HCT116 (cell line): Measurements from ENCODE around the gene MAP3K12. TPM values are rescaled to one million over a fixed set of nuclear protein-coding genes. Genes with fewer than 3 reads are reported as not detected.

ENCODE experiments used
- ATAC-seq: fragments of 200-7000 bp; cut with Tn5 transposase; 2 replicates; pipeline ENCODE4 v1.9.1; 2020; ENCODE audit warnings: mild to moderate bottlenecking, moderate library complexity
- BruUV-seq: library from RNA; stranded (reverse); fragments of 400-500 nt; replicated peaks from 2 replicates; lab custom pipeline; 2021; lab: Mats Ljungman, UMichigan
- CTCF ChIA-PET: fragments of 300-600 bp; sonication (Branson Sonifier 250); formaldehyde crosslinking; loops from one replicate; lab custom pipeline; 2021; ENCODE audit warnings: antibody characterized with exemption; lab: Charles Lee
- POLR2A ChIA-PET: fragments of 300-600, 350-600 bp; sonication (Branson Sonifier 250); formaldehyde crosslinking; loops from one replicate; lab custom pipeline; 2021; ENCODE audit warnings: antibody characterized with exemption; lab: Charles Lee
- RAD21 ChIA-PET, 2 experiments: fragments of 300-600 bp; sonication (Branson Sonifier 250); formaldehyde crosslinking; loops; one replicate each; lab custom pipeline; 2023; ENCODE audit warnings: low total read pairs in 2 of 2; ENCODE audit not compliant: uncharacterized antibody in 2 of 2, unreplicated experiment in 2 of 2, low non-redundant PET in 1 of 2; lab: Charles Lee
- DNase-seq: peaks from one replicate; pipeline ENCODE4 v3.0.0-alpha.2; 2010; ENCODE audit warnings: low read depth, low spot score
- H2AFZ ChIP-seq: fragments of 200-600 bp; shearing (Covaris generic), sonication (generic); 2 replicates; pipeline ENCODE4 v1.6.1; 2017; ENCODE audit warnings: low read depth, mixed run types, mixed read lengths, antibody characterized with exemption, low read length; ENCODE audit not compliant: poor library complexity, severe bottlenecking
- H3K27ac ChIP-seq: 2 replicates; pipeline ENCODE4 v1.5.1; 2012; ENCODE audit warnings: low read depth, low read length
- H3K27me3 ChIP-seq: fragments of 200-600 bp; sonication (generic); 2 replicates; pipeline ENCODE4 v1.6.1; 2016; ENCODE audit warnings: mixed run types, low read length, mixed read lengths; ENCODE audit not compliant: insufficient read depth
- H3K36me3 ChIP-seq, 2 experiments: fragments of 200-500 bp in 1 of 2; fragments of 200-600 bp in 1 of 2; sonication (Bioruptor generic) in 1 of 2; sonication (generic) in 1 of 2; 2 replicates each; pipeline versions ENCODE4 v1.5.1 to v1.6.1; 2014 to 2016; ENCODE audit warnings: low read length in 2 of 2, inconsistent platforms in 1 of 2, mixed read lengths in 1 of 2, mixed run types in 1 of 2; ENCODE audit not compliant: insufficient read depth in 2 of 2, control insufficient read depth in 1 of 2
- H3K4me1 ChIP-seq, 2 experiments: fragments of 200-600 bp in 1 of 2; sonication (generic) in 1 of 2; 2 replicates each; pipeline versions ENCODE4 v1.5.1 to v1.6.1; 2012 to 2017; ENCODE audit warnings: low read length in 2 of 2, inconsistent platforms in 1 of 2, mild to moderate bottlenecking in 1 of 2, mixed read lengths in 1 of 2, mixed run types in 1 of 2, moderate library complexity in 1 of 2; ENCODE audit not compliant: insufficient read depth in 2 of 2, control insufficient read depth in 1 of 2
- H3K4me2 ChIP-seq: fragments of 200-600 bp; sonication (generic); 2 replicates; pipeline ENCODE4 v1.6.1; 2017; ENCODE audit warnings: mixed run types, low read length, mixed read lengths
- H3K4me3 ChIP-seq, 2 experiments: fragments of 200-600 bp in 1 of 2; sonication (generic) in 1 of 2; replicated peaks in 1 of 2; 2 replicates each; pipeline ENCODE4 v1.5.1; 2011 to 2016; ENCODE audit warnings: low read length in 2 of 2, control low read depth in 1 of 2, low read depth in 1 of 2, mild to moderate bottlenecking in 1 of 2, mixed read lengths in 1 of 2, mixed run types in 1 of 2
- H3K79me2 ChIP-seq: fragments of 200-600 bp; sonication (generic); 2 replicates; pipeline ENCODE4 v1.6.1; 2017; ENCODE audit warnings: mild to moderate bottlenecking, mixed run types, low read length, moderate library complexity, mixed read lengths; ENCODE audit not compliant: insufficient read depth
- H3K9ac ChIP-seq: fragments of 200-600 bp; sonication (generic); 2 replicates; pipeline ENCODE4 v1.6.1; 2016; ENCODE audit warnings: low read length, mixed read lengths
- H3K9me2 ChIP-seq: fragments of 200-600 bp; sonication (generic), shearing (Covaris generic); 2 replicates; pipeline ENCODE4 v1.6.1; 2017; ENCODE audit warnings: mixed run types, mild to moderate bottlenecking, moderate library complexity; ENCODE audit not compliant: insufficient read depth
- H3K9me3 ChIP-seq, 2 experiments: fragments of 200-500 bp in 1 of 2; fragments of 200-600 bp in 1 of 2; sonication (Bioruptor generic) in 1 of 2; sonication (generic) in 1 of 2; 2 replicates each; pipeline ENCODE4 v1.6.1; 2014 to 2017; ENCODE audit warnings: low read length in 2 of 2, mixed read lengths in 2 of 2, inconsistent platforms in 1 of 2, low read depth in 1 of 2, mild to moderate bottlenecking in 1 of 2, mixed run types in 1 of 2, moderate library complexity in 1 of 2; ENCODE audit not compliant: control insufficient read depth in 1 of 2, insufficient read depth in 1 of 2
- H4K20me1 ChIP-seq: fragments of 200-600 bp; sonication (generic), shearing (Covaris generic); 2 replicates; pipeline ENCODE4 v1.6.1; 2017; ENCODE audit warnings: mixed run types, mild to moderate bottlenecking, moderate library complexity; ENCODE audit not compliant: insufficient read depth
- CBX3 ChIP-seq: IDR thresholded peaks from 2 replicates; pipeline ENCODE4 v1.6.1; 2012; ENCODE audit warnings: low read depth
- CEBPB ChIP-seq: IDR thresholded peaks from 2 replicates; pipeline ENCODE4 v1.6.1; 2012; ENCODE audit warnings: low read depth
- EZH2 ChIP-seq: fragments of 200-600 bp; sonication (generic); IDR thresholded peaks from 2 replicates; pipeline ENCODE4 v1.6.1; 2017; ENCODE audit warnings: antibody characterized with exemption, mixed run types
- EZH2phosphoT487 ChIP-seq: fragments of 200-600 bp; IDR thresholded peaks from 2 replicates; pipeline ENCODE4 v1.6.1; 2018; ENCODE audit warnings: antibody characterized with exemption, borderline replicate concordance
- SIN3A ChIP-seq: IDR thresholded peaks from 2 replicates; pipeline ENCODE4 v1.6.1; 2012; ENCODE audit warnings: low read depth
- SRF ChIP-seq: IDR thresholded peaks from 2 replicates; pipeline ENCODE4 v1.6.1; 2012; ENCODE audit warnings: low read depth
- TCF7L2 ChIP-seq: IDR thresholded peaks from 2 replicates; pipeline ENCODE4 v1.7.0; 2011; ENCODE audit warnings: borderline replicate concordance, inconsistent platforms; ENCODE audit not compliant: insufficient read depth, insufficient read length; ENCODE audit errors: extremely low read depth
- ZBTB33 ChIP-seq: IDR thresholded peaks from 2 replicates; pipeline ENCODE4 v1.6.1; 2011; ENCODE audit warnings: mild to moderate bottlenecking, low read length, moderate library complexity; ENCODE audit not compliant: insufficient replicate concordance; ENCODE audit errors: extremely low read depth
- ZNF274 ChIP-seq: fragments of 200-500 bp; sonication (Bioruptor generic); IDR thresholded peaks from 2 replicates; pipeline ENCODE4 v1.6.1; 2014; ENCODE audit warnings: mild to moderate bottlenecking, low read depth, low read length, inconsistent platforms
- intact Hi-C: fragments of 100-400 bp; cut with micrococcal nuclease; formaldehyde crosslinking; loops from 2 replicates; pipeline ENCODE4 v1.10.0; 2022
- total RNA-seq: library from RNA; stranded (reverse); gene quantifications from one replicate; pipeline ENCODE4 v1.2.1, GENCODE V29; 2021; ENCODE audit not compliant: unreplicated experiment
- TF ChIP-seq, protein P1 (sequence below): IDR thresholded peaks from 2 replicates; pipeline ENCODE4 v1.6.1; 2012

The MAP3K12 gene
- total RNA-seq, 1 experiment from 2014 or later, result 16.3 TPM

DNA sequence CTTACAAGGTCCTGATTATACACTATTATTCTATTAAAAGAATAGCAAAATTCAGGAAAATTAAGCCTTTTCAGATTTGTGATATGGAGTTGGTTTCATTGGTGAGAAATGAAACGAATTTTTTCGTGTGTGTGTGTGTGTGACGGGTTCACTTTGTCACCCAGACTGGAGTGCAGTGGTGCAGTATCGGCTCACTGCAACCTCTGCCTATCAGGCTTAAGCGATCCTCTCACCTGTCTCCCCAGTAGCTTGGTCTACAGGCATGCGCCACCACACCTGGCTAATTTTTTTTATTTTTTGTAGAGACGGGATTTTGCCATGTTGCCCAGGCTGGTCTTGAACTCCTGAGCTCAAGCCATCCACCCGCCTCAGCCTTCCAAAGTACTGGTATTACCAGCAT, 37.7 kb downstream of the MAP3K12 start (continued):
- no peak for TF ChIP-seq SIN3A
- no peak for TF ChIP-seq EZH2phosphoT487
- no peak for TF ChIP-seq SRF

DNA sequence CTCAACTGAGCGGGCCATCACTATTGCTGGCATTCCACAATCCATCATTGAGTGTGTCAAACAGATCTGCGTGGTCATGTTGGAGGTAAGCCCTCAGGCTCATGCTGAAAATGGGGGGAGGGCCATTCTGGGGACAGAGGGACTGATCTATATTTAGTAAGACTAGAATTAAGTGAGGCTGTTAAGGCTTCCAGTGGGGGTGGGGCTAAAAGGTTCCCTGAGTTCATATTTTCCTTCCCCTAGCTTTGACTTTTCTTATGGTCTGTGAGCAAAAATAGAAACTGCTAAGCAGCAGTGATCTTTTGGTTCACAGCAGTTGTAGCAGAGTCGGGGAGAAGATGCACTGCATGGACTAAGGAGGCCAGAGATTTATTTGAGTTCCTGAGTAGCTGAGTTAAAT, 38.2 kb downstream of the MAP3K12 start:
- RAD21 ChIA-PET, result no interaction called here
- H3K79me2 ChIP-seq, result peaks cover 100% of the 10 kb centered on the region
- H3K4me3 ChIP-seq, result no peak overlapping the region

More for the DNA sequence above, 38.2 kb downstream of the MAP3K12 start:
- H3K27me3 ChIP-seq, result no peaks in the 10 kb centered on the region
- no peak overlapping the region for H3K9ac ChIP-seq
- ChIA-PET CTCF (no interaction called here), POLR2A (no interaction called here)
- peaks cover 92 to 93% of the 10 kb centered on the region in 2 experiments for H3K36me3 ChIP-seq
- intact Hi-C loops, result no loop called here
- DNase-seq, result no peak
- BruUV-seq, result no TSS peak
- H2AFZ ChIP-seq, result no peak overlapping the region
- no peaks in the 10 kb centered on the region for H3K9me3 ChIP-seq
- peaks cover 62% of the 10 kb centered on the region; the same call in 1 of the 2 replicates for H4K20me1 ChIP-seq
- H3K9me2 ChIP-seq, result no peaks in the 10 kb centered on the region
- ATAC-seq, result no peak
- H3K4me2 ChIP-seq, result no peak overlapping the region
- H3K4me1 ChIP-seq, result no peaks in the 10 kb centered on the region
- no peak overlapping the region for H3K27ac ChIP-seq
- TF ChIP-seq, protein P1, sequence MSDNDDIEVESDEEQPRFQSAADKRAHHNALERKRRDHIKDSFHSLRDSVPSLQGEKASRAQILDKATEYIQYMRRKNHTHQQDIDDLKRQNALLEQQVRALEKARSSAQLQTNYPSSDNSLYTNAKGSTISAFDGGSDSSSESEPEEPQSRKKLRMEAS, result no peak
- TF ChIP-seq TCF7L2, result no peak
- no peak for TF ChIP-seq ZBTB33
- TF ChIP-seq CEBPB, result no peak
- no peak for TF ChIP-seq CBX3
- TF ChIP-seq ZNF274, result no peak
- TF ChIP-seq EZH2, result no peak
